HG03175 (cell line): Measurements from ENCODE around the gene PRDM2.
"Not testable (repeated sequence)": the region's sequence is repeated elsewhere in the genome, so short reads cannot be mapped to it uniquely, and the experiment has no call there.

Experiments
- ATAC-seq: cut with Tn5 transposase; IDR thresholded peaks from one replicate; pipeline ENCODE4 v1.9.1; 2021; ENCODE audit warnings: mild to moderate bottlenecking, moderate library complexity; ENCODE audit not compliant: unreplicated experiment

The PRDM2 gene

GRCh38 chr1:13700521-13701270 lies 708 bp downstream of the PRDM2 start:
- ATAC-seq, result peak; percentile 40

GRCh38 chr1:13701271-13701640 lies 1.3 kb downstream of the PRDM2 start:
- ATAC-seq, result peak; percentile 27

- ATAC-seq, result peak; percentile 82
These were observed 2.6 kb downstream of the PRDM2 start for GRCh38 chr1:13702425-13703127.

GRCh38 chr1:13703128-13703513 lies 3.1 kb downstream of the PRDM2 start:
- peak; percentile 8 for ATAC-seq

- ATAC-seq, result no peak
These were observed 3.8 kb downstream of the PRDM2 start for GRCh38 chr1:13703558-13704490.

- no peak for ATAC-seq
These were observed 6.1 kb downstream of the PRDM2 start for GRCh38 chr1:13706046-13706445.

- ATAC-seq, result no peak
These were observed 7.2 kb downstream of the PRDM2 start for GRCh38 chr1:13707164-13707563.

GRCh38 chr1:13708380-13708982 lies 8.5 kb downstream of the PRDM2 start:
- no peak for ATAC-seq

- no peak for ATAC-seq
These were observed 10.1 kb downstream of the PRDM2 start for GRCh38 chr1:13710086-13710485.

GRCh38 chr1:13714851-13715250 lies 14.9 kb downstream of the PRDM2 start:
- ATAC-seq, result no peak

- not testable (repeated sequence) for ATAC-seq
These were observed 15.8 kb downstream of the PRDM2 start for GRCh38 chr1:13715616-13716287.

- no peak for ATAC-seq
These were observed 22.9 kb downstream of the PRDM2 start for GRCh38 chr1:13722808-13723360.

GRCh38 chr1:13723810-13724209 lies 23.8 kb downstream of the PRDM2 start:
- no peak for ATAC-seq

GRCh38 chr1:13725714-13726175 lies 25.8 kb downstream of the PRDM2 start:
- no peak for ATAC-seq

GRCh38 chr1:13728091-13728715 lies 28.2 kb downstream of the PRDM2 start:
- no peak for ATAC-seq

GRCh38 chr1:13730291-13730690 lies 30.3 kb downstream of the PRDM2 start:
- peak; percentile 1 for ATAC-seq

- peak; percentile 93 for ATAC-seq
These were observed 30.9 kb downstream of the PRDM2 start for GRCh38 chr1:13730751-13731482.

- no peak for ATAC-seq
These were observed 31.9 kb downstream of the PRDM2 start for GRCh38 chr1:13731897-13732296.
